GM18909 (cell line): ENCODE results near the gene KIF18A.
"Not testable (repeated sequence)": the region's sequence is repeated elsewhere in the genome, so short reads cannot be mapped to it uniquely, and the experiment has no call there.

ENCODE experiments used
- ATAC-seq: cut with Tn5 transposase; IDR thresholded peaks from one replicate; pipeline ENCODE4 v1.9.1; 2021; ENCODE audit warnings: mild to moderate bottlenecking; ENCODE audit not compliant: unreplicated experiment, poor library complexity

The KIF18A gene

GRCh38 chr11:28107191-28107749 lies 686 bp downstream of the KIF18A start:
- no peak for ATAC-seq

GRCh38 chr11:28106353-28107043 lies 1.5 kb downstream of the KIF18A start:
- no peak for ATAC-seq

GRCh38 chr11:28105869-28106268 lies 2.1 kb downstream of the KIF18A start:
- no peak for ATAC-seq

GRCh38 chr11:28104984-28105383 lies 3.0 kb downstream of the KIF18A start:
- ATAC-seq: no peak

GRCh38 chr11:28104425-28104824 lies 3.5 kb downstream of the KIF18A start:
- no peak for ATAC-seq

- not testable (repeated sequence) for ATAC-seq
Measured at GRCh38 chr11:28102300-28102699, 5.7 kb downstream of the KIF18A start.

GRCh38 chr11:28100665-28101064 lies 7.3 kb downstream of the KIF18A start:
- ATAC-seq: no peak

- no peak for ATAC-seq
Measured at GRCh38 chr11:28099715-28100114, 8.2 kb downstream of the KIF18A start.

- ATAC-seq: no peak
Measured at GRCh38 chr11:28098257-28098656, 9.7 kb downstream of the KIF18A start.

GRCh38 chr11:28092786-28093185 lies 15.2 kb downstream of the KIF18A start:
- no peak for ATAC-seq

- ATAC-seq: no peak
Measured at GRCh38 chr11:28090052-28090749, 17.8 kb downstream of the KIF18A start.

GRCh38 chr11:28089378-28089777 lies 18.6 kb downstream of the KIF18A start:
- no peak for ATAC-seq

GRCh38 chr11:28087693-28088092 lies 20.3 kb downstream of the KIF18A start:
- not testable (repeated sequence) for ATAC-seq

- not testable (repeated sequence) for ATAC-seq
Measured at GRCh38 chr11:28087192-28087591, 20.8 kb downstream of the KIF18A start.

GRCh38 chr11:28086569-28086968 lies 21.4 kb downstream of the KIF18A start:
- no peak for ATAC-seq

- no peak for ATAC-seq
Measured at GRCh38 chr11:28083118-28083517, 24.8 kb downstream of the KIF18A start.

- ATAC-seq: no peak
Measured at GRCh38 chr11:28077521-28077920, 30.4 kb downstream of the KIF18A start.

GRCh38 chr11:28072321-28072720 lies 35.6 kb downstream of the KIF18A start:
- ATAC-seq: no peak

- no peak for ATAC-seq
Measured at GRCh38 chr11:28071305-28071704, 36.7 kb downstream of the KIF18A start.

GRCh38 chr11:28058333-28058732 lies 49.6 kb downstream of the KIF18A start:
- no peak for ATAC-seq

- ATAC-seq: no peak
Measured at GRCh38 chr11:28054821-28055220, 53.1 kb downstream of the KIF18A start.
